Measurements from ENCODE around the gene PRKCE. TPM values are rescaled to one million over a fixed set of nuclear protein-coding genes. Genes with fewer than 3 reads are reported as not detected.
"Not testable (repeated sequence)": the region's sequence is repeated elsewhere in the genome, so short reads cannot be mapped to it uniquely, and the experiment has no call there.

The PRKCE gene
- total RNA-seq, 1 donor from 2014 or later = 15.7 TPM

- DNase-seq = no peak
Observed at GRCh38 chr2:45889620-45890370, 238.3 kb downstream of the PRKCE start.

GRCh38 chr2:45890371-45890646 is 238.8 kb downstream of the PRKCE start:
- not testable (repeated sequence) for DNase-seq

GRCh38 chr2:45890819-45891218 is 239.3 kb downstream of the PRKCE start:
- no peak for DNase-seq

GRCh38 chr2:45891719-45892424 is 240.4 kb downstream of the PRKCE start:
- no peak for DNase-seq

- DNase-seq = no peak
Observed at GRCh38 chr2:45892425-45892745, 240.9 kb downstream of the PRKCE start.

- DNase-seq = peak; percentile 65
Observed at GRCh38 chr2:45892757-45893156, 241.3 kb downstream of the PRKCE start.

- DNase-seq = no peak
Observed at GRCh38 chr2:45894211-45894610, 242.7 kb downstream of the PRKCE start.

- no peak for DNase-seq
Observed at GRCh38 chr2:45895241-45895861, 243.9 kb downstream of the PRKCE start.

- no peak for DNase-seq
Observed at GRCh38 chr2:45896311-45896710, 244.8 kb downstream of the PRKCE start.

GRCh38 chr2:45897842-45898241 is 246.4 kb downstream of the PRKCE start:
- DNase-seq = no peak

GRCh38 chr2:45898819-45899218 is 247.3 kb downstream of the PRKCE start:
- no peak for DNase-seq

- peak; percentile 63 for DNase-seq
Observed at GRCh38 chr2:45899926-45900325, 248.5 kb downstream of the PRKCE start.

- DNase-seq = peak; percentile 77
Observed at GRCh38 chr2:45901468-45902032, 250.1 kb downstream of the PRKCE start.

GRCh38 chr2:45902380-45902779 is 250.9 kb downstream of the PRKCE start:
- DNase-seq = no peak

- DNase-seq = no peak
Observed at GRCh38 chr2:45902781-45903375, 251.4 kb downstream of the PRKCE start.

GRCh38 chr2:45904267-45904945 is 252.9 kb downstream of the PRKCE start:
- DNase-seq = peak; percentile 80

GRCh38 chr2:45904946-45905631 is 253.6 kb downstream of the PRKCE start:
- no peak for DNase-seq

GRCh38 chr2:45905632-45905958 is 254.1 kb downstream of the PRKCE start:
- no peak for DNase-seq

- no peak for DNase-seq
Observed at GRCh38 chr2:45907592-45907991, 256.1 kb downstream of the PRKCE start.

- peak; percentile 87 for DNase-seq
Observed at GRCh38 chr2:45908316-45909170, 257.1 kb downstream of the PRKCE start.

- DNase-seq = no peak
Observed at GRCh38 chr2:45909171-45909565, 257.7 kb downstream of the PRKCE start.

All from tongue (tissue), 2 donors.